OCI-LY1 (cell line): ENCODE measurements around the gene KRTAP10-6.

Experiments used
- H2AFZ ChIP-seq: fragments of 200-600 bp; sonication (generic), shearing (Covaris generic); 2 replicates; pipeline ENCODE4 v1.6.0; 2014; ENCODE audit warnings: antibody characterized with exemption, mild to moderate bottlenecking, low read length
- H3F3A ChIP-seq: fragments of 200-600 bp; sonication (generic), shearing (Covaris generic); 2 replicates; pipeline ENCODE4 v1.6.0; 2014; ENCODE audit warnings: mild to moderate bottlenecking, antibody characterized with exemption, low read length, moderate library complexity; ENCODE audit not compliant: insufficient read depth
- H3K27ac ChIP-seq: fragments of 200-600 bp; sonication (generic); 2 replicates; pipeline ENCODE4 v1.5.1; 2014; ENCODE audit warnings: low read length, mixed run types, mild to moderate bottlenecking, low read depth; ENCODE audit not compliant: poor library complexity, severe bottlenecking
- H3K27me3 ChIP-seq: fragments of 200-600 bp; sonication (generic); 2 replicates; pipeline ENCODE4 v1.6.0; 2014; ENCODE audit warnings: antibody characterized with exemption, mild to moderate bottlenecking, low read length, moderate library complexity; ENCODE audit not compliant: insufficient read depth
- H3K36me3 ChIP-seq: fragments of 200-600 bp; sonication (generic); 2 replicates; pipeline ENCODE4 v1.6.1; 2014; ENCODE audit warnings: mild to moderate bottlenecking, antibody characterized with exemption, low read length, moderate library complexity, mixed read lengths; ENCODE audit not compliant: insufficient read depth
- H3K4me1 ChIP-seq: fragments of 200-600 bp; sonication (generic); 2 replicates; pipeline ENCODE4 v1.5.1; 2014; ENCODE audit warnings: mild to moderate bottlenecking, low read length, moderate library complexity; ENCODE audit not compliant: insufficient read depth, severe bottlenecking
- H3K4me2 ChIP-seq: fragments of 200-600 bp; sonication (generic), shearing (Covaris generic); 2 replicates; pipeline ENCODE4 v1.6.1; 2014; ENCODE audit warnings: low read length
- H3K4me3 ChIP-seq: fragments of 200-600 bp; sonication (generic); 2 replicates; pipeline ENCODE4 v1.5.1; 2014; ENCODE audit warnings: low read length, low read depth, mild to moderate bottlenecking, mixed read lengths; ENCODE audit not compliant: poor library complexity, severe bottlenecking
- H3K79me2 ChIP-seq: fragments of 200-600 bp; shearing (Covaris generic); 2 replicates; pipeline ENCODE4 v1.6.1; 2016; ENCODE audit warnings: mixed run types, low read length, mixed read lengths; ENCODE audit not compliant: insufficient read depth
- H3K9ac ChIP-seq: fragments of 200-600 bp; sonication (generic), shearing (Covaris generic); 2 replicates; pipeline ENCODE4 v1.6.1; 2014; ENCODE audit warnings: mild to moderate bottlenecking, low read length, mixed read lengths
- H3K9me2 ChIP-seq: fragments of 200-600 bp; sonication (generic), shearing (Covaris generic); 2 replicates; pipeline ENCODE4 v1.6.1; 2014; ENCODE audit warnings: low read depth, mild to moderate bottlenecking, low read length, mixed read lengths
- H3K9me3 ChIP-seq: fragments of 200-600 bp; shearing (Covaris generic); 2 replicates; pipeline ENCODE4 v1.6.1; 2014; ENCODE audit warnings: low read length, mixed read lengths
- H4K20me1 ChIP-seq: fragments of 200-600 bp; sonication (generic), shearing (Covaris generic); 2 replicates; pipeline ENCODE4 v1.6.0; 2016; ENCODE audit warnings: mild to moderate bottlenecking, low read length; ENCODE audit not compliant: insufficient read depth
- EZH2 ChIP-seq: fragments of 200-600 bp; sonication (generic), shearing (Covaris generic); IDR thresholded peaks from 2 replicates; pipeline ENCODE4 v1.8.0; 2017; ENCODE audit warnings: borderline replicate concordance, mixed run types, mild to moderate bottlenecking, antibody characterized with exemption, low read length, moderate library complexity, mixed read lengths
- TF ChIP-seq, protein P1 (sequence below): fragments of 200-600 bp; sonication (generic), shearing (Covaris generic); IDR thresholded peaks from 2 replicates; pipeline ENCODE4 v1.5.1; 2017; ENCODE audit warnings: mild to moderate bottlenecking, antibody characterized with exemption, low read length, moderate library complexity, mixed read lengths

The KRTAP10-6 gene

DNA sequence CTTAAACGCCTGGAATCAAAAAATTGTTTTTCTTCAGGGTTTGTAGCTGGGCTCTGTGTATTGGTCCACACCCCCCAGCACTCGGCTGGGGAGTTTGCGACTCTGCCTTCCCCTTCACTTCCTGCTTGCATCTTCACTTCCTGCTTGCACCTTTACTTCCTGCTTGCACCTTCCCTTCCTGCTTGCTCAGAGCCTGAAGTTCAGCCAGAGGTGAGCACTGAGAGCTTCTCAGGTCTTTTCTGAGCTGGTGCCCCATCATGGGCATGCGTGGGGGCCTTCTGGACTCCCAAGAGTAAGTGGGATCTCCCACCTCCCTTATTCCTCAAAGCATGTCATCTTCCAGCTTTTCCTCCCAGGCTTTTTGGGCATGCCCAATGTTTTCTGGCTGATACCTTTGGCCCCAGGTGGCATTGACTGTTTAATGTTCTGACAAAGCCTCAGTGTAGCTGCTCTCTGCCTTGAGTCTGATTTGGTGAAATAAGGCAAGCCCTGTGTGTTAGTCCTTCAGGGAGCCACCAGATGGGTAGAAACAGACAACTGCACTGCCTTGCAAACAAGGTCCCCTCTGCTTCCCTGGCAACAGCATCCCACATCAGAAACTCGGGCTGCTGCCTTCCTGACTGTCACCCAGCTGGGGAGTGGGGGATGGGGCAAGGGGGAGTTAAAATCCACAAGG is 44.5 kb downstream of the KRTAP10-6 start:
- Histone ChIP-seq H3K4me3 (no peak overlapping the region), H2AFZ (no peak overlapping the region), H3K9me3 (peaks cover 8% of the 10 kb centered on the region), H3K9ac (no peak overlapping the region), H3K4me2 (no peak overlapping the region; the same call in 1 of the 2 replicates), H4K20me1 (no peaks in the 10 kb centered on the region), H3F3A (no peaks in the 10 kb centered on the region), H3K27me3 (peaks cover 6% of the 10 kb centered on the region; the same call in 1 of the 2 replicates), H3K27ac (no peak overlapping the region), H3K36me3 (no peaks in the 10 kb centered on the region), H3K9me2 (no peaks in the 10 kb centered on the region), H3K79me2 (no peaks in the 10 kb centered on the region), H3K4me1 (no peaks in the 10 kb centered on the region)
- no peak for TF ChIP-seq EZH2
- TF ChIP-seq, protein P1, sequence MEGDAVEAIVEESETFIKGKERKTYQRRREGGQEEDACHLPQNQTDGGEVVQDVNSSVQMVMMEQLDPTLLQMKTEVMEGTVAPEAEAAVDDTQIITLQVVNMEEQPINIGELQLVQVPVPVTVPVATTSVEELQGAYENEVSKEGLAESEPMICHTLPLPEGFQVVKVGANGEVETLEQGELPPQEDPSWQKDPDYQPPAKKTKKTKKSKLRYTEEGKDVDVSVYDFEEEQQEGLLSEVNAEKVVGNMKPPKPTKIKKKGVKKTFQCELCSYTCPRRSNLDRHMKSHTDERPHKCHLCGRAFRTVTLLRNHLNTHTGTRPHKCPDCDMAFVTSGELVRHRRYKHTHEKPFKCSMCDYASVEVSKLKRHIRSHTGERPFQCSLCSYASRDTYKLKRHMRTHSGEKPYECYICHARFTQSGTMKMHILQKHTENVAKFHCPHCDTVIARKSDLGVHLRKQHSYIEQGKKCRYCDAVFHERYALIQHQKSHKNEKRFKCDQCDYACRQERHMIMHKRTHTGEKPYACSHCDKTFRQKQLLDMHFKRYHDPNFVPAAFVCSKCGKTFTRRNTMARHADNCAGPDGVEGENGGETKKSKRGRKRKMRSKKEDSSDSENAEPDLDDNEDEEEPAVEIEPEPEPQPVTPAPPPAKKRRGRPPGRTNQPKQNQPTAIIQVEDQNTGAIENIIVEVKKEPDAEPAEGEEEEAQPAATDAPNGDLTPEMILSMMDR: no peak

DNA sequence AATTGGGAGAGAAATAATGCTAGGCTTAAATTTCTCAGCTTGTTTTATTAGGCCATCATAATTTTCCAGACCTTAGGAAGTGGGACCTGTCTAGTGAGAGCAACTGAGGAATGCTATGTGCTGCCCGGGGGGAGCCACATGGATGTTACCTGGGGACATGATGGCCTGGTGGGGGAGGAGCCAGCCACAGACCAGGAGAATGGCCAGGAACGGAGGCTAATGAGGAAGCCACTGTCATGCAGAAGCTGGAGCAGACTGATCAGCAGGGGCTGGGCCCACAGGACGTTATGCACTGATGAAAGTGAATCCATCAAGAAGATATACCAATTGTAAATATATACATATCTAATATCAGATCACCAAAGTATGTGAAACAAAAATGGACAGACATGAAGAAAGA is 47.7 kb downstream of the KRTAP10-6 start:
- no peaks in the 10 kb centered on the region for H4K20me1 ChIP-seq

DNA sequence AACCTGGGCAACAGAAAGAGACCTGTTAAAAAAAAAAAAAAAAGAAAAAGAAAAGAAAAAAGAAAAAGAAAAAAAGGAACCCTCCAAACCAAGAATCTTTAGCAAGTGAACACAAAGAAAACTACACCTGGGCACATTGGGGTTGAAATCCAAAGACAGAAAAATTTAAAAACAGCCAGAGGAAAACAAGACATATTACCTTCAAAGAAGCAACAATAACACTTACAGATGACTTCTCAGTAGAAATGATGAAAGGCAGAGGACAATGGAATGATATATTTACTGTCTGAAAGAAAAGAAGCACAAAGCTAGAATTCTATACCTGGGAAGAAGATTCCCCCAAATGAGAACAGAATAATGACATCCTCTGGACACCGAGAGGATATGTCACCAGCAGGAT is 49.6 kb downstream of the KRTAP10-6 start:
- H3K9me3 ChIP-seq: peaks cover 8% of the 10 kb centered on the region
- H3K4me2 ChIP-seq: no peak overlapping the region
- no peak overlapping the region for H3K27ac ChIP-seq
- H3K9ac ChIP-seq: no peak overlapping the region
- no peaks in the 10 kb centered on the region; the same call in 1 of the 2 replicates for H3K36me3 ChIP-seq
- H3K79me2 ChIP-seq: no peaks in the 10 kb centered on the region
- no peaks in the 10 kb centered on the region for H3F3A ChIP-seq
- no peaks in the 10 kb centered on the region for H3K9me2 ChIP-seq
- H3K27me3 ChIP-seq: peaks cover 6% of the 10 kb centered on the region; the same call in 1 of the 2 replicates
- H3K4me3 ChIP-seq: no peak overlapping the region
- no peaks in the 10 kb centered on the region for H3K4me1 ChIP-seq
- no peak overlapping the region for H2AFZ ChIP-seq
- no peak for TF ChIP-seq EZH2
- TF ChIP-seq, protein P1: no peak
- no peaks in the 10 kb centered on the region for H4K20me1 ChIP-seq

More for the DNA sequence above, 47.7 kb downstream of the KRTAP10-6 start:
- Histone ChIP-seq H3K4me1 (no peaks in the 10 kb centered on the region), H3K9me3 (peaks cover 8% of the 10 kb centered on the region), H3K4me2 (no peak overlapping the region), H3K4me3 (no peak overlapping the region), H3K27ac (no peak overlapping the region), H2AFZ (no peak overlapping the region), H3K79me2 (no peaks in the 10 kb centered on the region), H3K9me2 (no peaks in the 10 kb centered on the region), H3K9ac (no peak overlapping the region), H3K36me3 (no peaks in the 10 kb centered on the region; the same call in 1 of the 2 replicates), H3K27me3 (peaks cover 6% of the 10 kb centered on the region; the same call in 1 of the 2 replicates), H3F3A (no peaks in the 10 kb centered on the region)
- TF ChIP-seq, protein P1: no peak
- TF ChIP-seq EZH2: no peak
